Kidney epithelial cell (primary cell): ENCODE data around the gene BTN3A1. TPM values are rescaled to one million over a fixed set of nuclear protein-coding genes. Genes with fewer than 3 reads are reported as not detected.

Experiments used
- DNase-seq: peaks from one replicate; pipeline ENCODE4 v3.0.0-alpha.2; 2010; ENCODE audit warnings: low read depth
- H3K27me3 ChIP-seq: 2 replicates; pipeline ENCODE4 v1.6.0; 2011; ENCODE audit warnings: low read length; ENCODE audit not compliant: control insufficient read depth, insufficient read depth
- H3K36me3 ChIP-seq: 2 replicates; pipeline ENCODE4 v1.5.1; 2011; ENCODE audit warnings: low read length; ENCODE audit not compliant: control insufficient read depth, insufficient read depth
- H3K4me3 ChIP-seq: 2 replicates; pipeline ENCODE4 v1.5.1; 2011; ENCODE audit warnings: low read depth, mild to moderate bottlenecking, control low read depth, low read length
- CTCF ChIP-seq: IDR thresholded peaks from 2 replicates; pipeline ENCODE4 v1.5.1; 2011; ENCODE audit warnings: mild to moderate bottlenecking, moderate library complexity, low read length, control low read depth, inconsistent platforms; ENCODE audit not compliant: insufficient read depth, poor library complexity, severe bottlenecking
- total RNA-seq: library from RNA; depleted of rRNA; stranded (reverse); fragments of >200 nt; gene quantifications from 2 replicates; pipeline ENCODE4 v1.2.3, GENCODE V29; 2015

BTN3A1 gene
- total RNA-seq, 1 donor from 2014 or later, result 11.7 TPM

GRCh38 chr6:26437550-26437949 lies 35.5 kb downstream of the BTN3A1 start:
- Histone ChIP-seq H3K36me3 (no peaks in the 10 kb centered on the region), H3K4me3 (no peak overlapping the region), H3K27me3 (no peaks in the 10 kb centered on the region)
- DNase-seq, result no peak
- no peak for TF ChIP-seq CTCF

GRCh38 chr6:26438000-26438399 lies 35.9 kb downstream of the BTN3A1 start:
- no peak overlapping the region for H3K4me3 ChIP-seq
- no peak for TF ChIP-seq CTCF
- H3K36me3 ChIP-seq, result no peaks in the 10 kb centered on the region
- DNase-seq, result no peak
- H3K27me3 ChIP-seq, result no peaks in the 10 kb centered on the region

- Histone ChIP-seq H3K36me3 (no peaks in the 10 kb centered on the region), H3K27me3 (no peaks in the 10 kb centered on the region), H3K4me3 (no peak overlapping the region)
- no peak for DNase-seq
- TF ChIP-seq CTCF, result no peak
These were observed 37.4 kb downstream of the BTN3A1 start for GRCh38 chr6:26439151-26440125.

GRCh38 chr6:26440977-26441358 lies 38.9 kb downstream of the BTN3A1 start:
- peak overlapping the region; percentile 64 for H3K4me3 ChIP-seq
- TF ChIP-seq CTCF, result no peak
- no peak for DNase-seq
- no peaks in the 10 kb centered on the region for H3K36me3 ChIP-seq
- no peaks in the 10 kb centered on the region for H3K27me3 ChIP-seq

- no peak for TF ChIP-seq CTCF
- H3K36me3 ChIP-seq, result no peaks in the 10 kb centered on the region
- H3K4me3 ChIP-seq, result no peak overlapping the region
- no peaks in the 10 kb centered on the region for H3K27me3 ChIP-seq
- no peak for DNase-seq
These were observed 39.9 kb downstream of the BTN3A1 start for GRCh38 chr6:26441977-26442376.
